Measurements from ENCODE around the gene AMER1. TPM values are rescaled to one million over a fixed set of nuclear protein-coding genes. Genes with fewer than 3 reads are reported as not detected.

The AMER1 gene
- total and polyA plus RNA-seq, 2 donors = 3.6 to 5.0 TPM

Small RNAs within 50 kb of the gene (small RNA-seq; reads per million reads assigned to genes)
- not detected for gene RN7SL799P

Other genes starting within 250 kb of the AMER1 start
- 0.21 TPM for gene ASB12, start 24.9 kb upstream of the AMER1 start, total RNA-seq
- 0.39 TPM for gene ASB12, start 24.9 kb upstream of the AMER1 start, polyA plus RNA-seq
- gene MTMR8, start 189.7 kb upstream of the AMER1 start, total RNA-seq = 5.2 TPM
- 0.91 TPM for gene MTMR8, start 189.7 kb upstream of the AMER1 start, polyA plus RNA-seq

Data from urinary bladder (tissue), 2 donors.